GM18502 (cell line): ENCODE results near the gene BMP8A.
"Not testable (repeated sequence)": the region's sequence is repeated elsewhere in the genome, so short reads cannot be mapped to it uniquely, and the experiment has no call there.

ENCODE experiments used
- ATAC-seq: cut with Tn5 transposase; IDR thresholded peaks from one replicate; pipeline ENCODE4 v1.9.1; 2021; ENCODE audit warnings: mild to moderate bottlenecking; ENCODE audit not compliant: unreplicated experiment, poor library complexity

Gene BMP8A, protein sequence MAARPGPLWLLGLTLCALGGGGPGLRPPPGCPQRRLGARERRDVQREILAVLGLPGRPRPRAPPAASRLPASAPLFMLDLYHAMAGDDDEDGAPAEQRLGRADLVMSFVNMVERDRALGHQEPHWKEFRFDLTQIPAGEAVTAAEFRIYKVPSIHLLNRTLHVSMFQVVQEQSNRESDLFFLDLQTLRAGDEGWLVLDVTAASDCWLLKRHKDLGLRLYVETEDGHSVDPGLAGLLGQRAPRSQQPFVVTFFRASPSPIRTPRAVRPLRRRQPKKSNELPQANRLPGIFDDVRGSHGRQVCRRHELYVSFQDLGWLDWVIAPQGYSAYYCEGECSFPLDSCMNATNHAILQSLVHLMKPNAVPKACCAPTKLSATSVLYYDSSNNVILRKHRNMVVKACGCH

DNA sequence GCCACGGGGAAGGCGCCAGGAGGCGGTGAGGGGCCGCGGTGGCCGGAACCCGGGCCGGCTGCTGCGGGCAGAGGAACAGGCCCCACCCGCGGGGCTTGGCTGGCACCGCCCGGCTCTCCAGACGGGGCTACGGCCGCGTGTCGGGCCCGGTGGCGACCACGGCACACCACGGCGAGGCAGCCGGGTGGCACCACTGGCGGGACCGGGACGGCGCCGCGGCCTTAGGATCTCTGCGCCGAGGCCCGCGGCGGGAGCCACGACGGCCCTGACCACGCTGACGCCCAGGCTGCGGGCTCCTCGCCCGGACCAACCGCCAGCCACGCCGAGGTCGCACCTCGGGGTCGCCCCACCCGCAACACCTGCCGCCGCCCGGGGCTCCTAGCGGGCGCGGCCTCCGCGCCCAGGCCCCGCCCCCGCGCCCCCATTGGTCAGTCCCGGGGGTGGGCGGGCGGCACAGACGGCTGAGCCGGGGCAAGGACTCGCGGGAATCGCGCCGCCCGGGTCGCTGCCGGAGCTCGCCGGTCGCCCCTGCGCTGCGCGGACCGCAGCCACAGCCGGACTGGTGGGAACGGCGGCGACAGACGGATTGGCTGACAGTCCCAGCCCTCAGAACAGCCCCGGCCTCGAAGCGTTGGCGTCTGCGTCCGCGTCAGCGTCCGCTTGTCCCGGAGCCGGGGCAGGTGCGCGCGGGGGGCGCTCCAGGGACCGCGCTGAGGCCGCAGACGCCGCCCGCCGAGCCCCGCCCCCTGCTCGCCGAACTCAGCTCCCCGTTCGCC, at the start of gene BMP8A:
Gene BMP8A, plus strand, starts transcription at position 491 of the 776 bp plus-strand sequence. CDS start 356 bp downstream, outside the sequence.
- ATAC-seq, result peak; percentile 79

DNA sequence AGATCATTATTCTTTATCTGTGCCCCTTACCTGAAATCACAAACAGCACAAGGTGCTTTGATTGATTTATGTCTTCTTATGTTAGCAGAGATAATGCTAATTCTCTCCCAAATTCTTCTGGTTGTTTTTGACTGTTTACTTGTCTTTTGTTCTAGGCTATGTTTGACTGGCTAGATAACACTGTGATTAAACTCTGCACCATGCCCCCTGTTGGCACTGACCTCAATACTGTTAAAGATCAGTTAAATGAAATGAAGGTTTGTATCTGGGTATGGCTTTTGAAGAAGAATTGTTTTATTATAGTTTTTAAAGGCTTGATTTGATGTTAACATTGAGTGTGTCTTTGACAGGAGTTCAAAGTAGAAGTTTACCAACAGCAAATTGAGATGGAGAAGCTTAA, 49.6 kb upstream of the BMP8A start:
- no peak for ATAC-seq

DNA sequence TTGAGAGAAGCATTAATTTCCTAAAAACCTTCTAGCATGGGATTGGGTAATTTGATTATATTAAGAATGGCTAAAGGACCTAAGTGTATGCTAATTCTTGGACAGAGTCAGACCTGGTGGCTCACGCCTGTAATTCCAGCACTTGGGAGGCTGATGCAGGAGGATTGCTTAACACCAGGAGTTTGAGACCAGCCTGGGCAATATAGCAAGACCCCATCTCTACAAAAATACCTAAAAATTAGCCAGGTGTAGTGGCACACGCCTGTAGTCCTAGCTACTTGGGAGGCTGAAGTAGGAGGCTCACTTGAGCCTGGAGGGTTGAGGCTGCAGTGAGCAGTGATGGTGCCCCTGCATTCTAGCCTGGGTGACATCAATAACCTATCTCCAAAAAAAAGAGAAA, 45.9 kb upstream of the BMP8A start:
- ATAC-seq, result no peak

DNA sequence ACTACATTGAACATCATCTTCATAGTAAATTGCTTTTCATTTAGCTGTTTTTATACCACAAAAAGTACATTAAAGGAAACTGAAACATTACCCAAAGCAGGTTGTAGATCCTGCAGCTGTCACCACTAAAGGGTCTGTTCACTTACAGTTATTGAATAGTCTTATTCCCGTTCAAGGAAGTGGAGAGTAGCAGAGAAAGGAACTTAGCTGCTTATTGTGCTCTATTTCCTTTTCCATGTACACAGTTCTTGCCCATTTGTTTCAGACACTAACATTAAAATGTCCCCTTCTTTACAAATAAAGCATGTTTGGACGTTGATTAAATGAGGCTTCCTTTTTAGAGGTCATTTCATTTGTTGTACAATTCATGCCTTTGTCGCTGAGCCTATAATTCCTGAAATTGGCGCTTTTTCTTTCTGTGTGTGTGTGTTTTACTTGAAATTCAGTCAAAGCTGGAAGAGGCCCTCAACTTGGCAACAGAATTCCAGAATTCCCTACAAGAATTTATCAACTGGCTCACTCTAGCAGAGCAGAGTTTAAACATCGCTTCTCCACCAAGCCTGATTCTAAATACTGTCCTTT, 44.4 kb upstream of the BMP8A start:
- ATAC-seq, result no peak

DNA sequence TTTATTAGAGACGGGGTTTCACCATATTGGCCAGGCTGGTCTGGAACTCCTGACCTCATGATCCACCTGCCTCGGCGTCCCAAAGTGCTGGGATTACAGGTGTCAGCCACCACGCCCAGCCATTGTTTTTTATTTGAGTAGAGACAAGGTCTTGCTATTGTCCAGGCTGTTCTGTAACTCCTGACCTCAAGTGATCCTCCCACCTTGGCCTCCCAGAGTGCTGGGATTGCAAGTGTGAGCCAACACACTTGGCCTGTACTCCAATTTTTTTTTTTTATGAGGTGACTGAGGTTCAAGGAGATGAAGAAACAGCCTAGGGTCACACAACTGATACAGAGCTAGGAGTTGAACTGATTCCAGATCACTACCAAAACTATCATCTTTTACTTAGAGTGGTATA, 41.4 kb upstream of the BMP8A start:
- ATAC-seq, result not testable (repeated sequence)

DNA sequence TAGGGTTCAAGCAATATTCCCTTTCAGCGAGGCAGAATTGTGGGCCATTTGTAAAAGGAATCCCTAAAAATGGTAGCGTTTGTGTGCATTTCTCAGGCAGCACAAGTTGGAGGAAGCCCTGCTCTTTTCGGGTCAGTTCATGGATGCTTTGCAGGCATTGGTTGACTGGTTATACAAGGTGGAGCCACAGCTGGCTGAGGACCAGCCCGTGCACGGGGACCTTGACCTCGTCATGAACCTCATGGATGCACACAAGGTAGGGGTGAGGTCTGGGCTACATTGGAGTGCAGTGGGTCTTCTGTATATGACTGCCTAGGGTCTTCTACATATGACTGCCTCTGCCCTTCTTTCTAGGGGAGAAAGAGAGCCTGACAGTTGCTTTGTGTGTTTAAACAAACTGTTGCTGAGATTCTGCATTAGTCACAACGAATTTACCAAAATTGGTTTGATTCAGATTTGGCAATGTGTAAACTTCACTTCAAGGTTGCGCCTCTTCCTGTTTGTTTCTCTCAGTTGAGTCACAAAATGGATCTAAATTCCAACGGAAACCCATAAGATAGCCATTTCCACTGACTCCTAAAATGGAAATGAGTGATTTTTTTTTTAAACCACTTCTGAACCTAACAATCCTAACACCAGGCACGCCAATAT, 40.4 kb upstream of the BMP8A start:
- no peak for ATAC-seq

DNA sequence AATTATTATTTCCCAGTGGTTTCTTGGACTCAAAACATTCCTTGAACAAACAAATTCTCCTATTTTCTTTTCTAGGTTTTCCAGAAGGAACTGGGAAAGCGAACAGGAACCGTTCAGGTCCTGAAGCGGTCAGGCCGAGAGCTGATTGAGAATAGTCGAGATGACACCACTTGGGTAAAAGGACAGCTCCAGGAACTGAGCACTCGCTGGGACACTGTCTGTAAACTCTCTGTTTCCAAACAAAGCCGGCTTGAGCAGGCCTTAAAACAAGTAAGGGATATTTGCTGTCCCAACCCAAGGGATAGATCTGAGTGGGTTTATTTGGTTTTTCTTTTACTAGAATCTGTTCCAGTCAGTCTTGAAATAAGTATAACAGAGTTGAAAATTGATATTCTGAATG, 39.4 kb upstream of the BMP8A start:
- no peak for ATAC-seq

DNA sequence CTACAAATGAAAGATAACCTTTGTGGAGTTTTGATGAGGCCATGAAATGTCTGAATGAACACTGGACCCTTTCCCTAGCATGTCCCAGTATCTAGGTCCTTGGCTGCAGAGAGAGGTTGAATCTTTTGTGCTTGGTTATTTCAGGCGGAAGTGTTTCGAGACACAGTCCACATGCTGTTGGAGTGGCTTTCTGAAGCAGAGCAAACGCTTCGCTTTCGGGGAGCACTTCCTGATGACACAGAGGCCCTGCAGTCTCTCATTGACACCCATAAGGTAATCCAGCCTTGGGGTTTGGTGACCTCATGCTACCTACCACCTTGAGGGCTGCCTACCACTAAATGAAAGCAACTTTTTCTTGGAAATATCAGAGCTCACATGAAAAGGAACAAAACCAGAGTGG, 38.9 kb upstream of the BMP8A start:
- no peak for ATAC-seq

DNA sequence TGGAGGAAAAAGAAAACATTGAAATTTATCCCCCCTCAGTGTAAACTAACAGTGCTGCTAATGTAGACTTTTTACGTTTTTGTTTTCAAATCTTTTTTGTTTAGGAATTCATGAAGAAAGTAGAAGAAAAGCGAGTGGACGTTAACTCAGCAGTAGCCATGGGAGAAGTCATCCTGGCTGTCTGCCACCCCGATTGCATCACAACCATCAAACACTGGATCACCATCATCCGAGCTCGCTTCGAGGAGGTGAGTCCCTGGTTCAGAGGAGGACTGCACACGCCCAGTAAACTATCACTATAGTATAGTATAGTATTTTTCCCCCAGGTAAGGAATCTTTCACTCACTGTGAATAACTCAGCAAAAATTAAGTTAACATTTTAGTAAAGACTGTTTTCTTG, 37.8 kb upstream of the BMP8A start:
- no peak for ATAC-seq

DNA sequence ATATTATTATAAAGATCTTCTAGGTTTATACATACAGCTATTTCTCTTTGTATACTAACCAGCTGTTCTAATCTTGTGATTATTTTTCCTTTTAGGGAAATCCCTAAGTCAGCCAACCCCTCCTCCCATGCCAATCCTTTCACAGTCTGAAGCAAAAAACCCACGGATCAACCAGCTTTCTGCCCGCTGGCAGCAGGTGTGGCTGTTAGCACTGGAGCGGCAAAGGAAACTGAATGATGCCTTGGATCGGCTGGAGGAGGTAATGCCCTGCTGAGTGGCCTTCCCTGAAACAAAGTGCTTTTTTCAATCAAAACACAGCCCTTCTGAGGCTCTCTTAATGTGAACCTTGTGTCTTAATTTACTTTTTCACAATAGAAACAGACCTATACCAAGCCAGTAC, 32.4 kb upstream of the BMP8A start:
- ATAC-seq, result no peak

DNA sequence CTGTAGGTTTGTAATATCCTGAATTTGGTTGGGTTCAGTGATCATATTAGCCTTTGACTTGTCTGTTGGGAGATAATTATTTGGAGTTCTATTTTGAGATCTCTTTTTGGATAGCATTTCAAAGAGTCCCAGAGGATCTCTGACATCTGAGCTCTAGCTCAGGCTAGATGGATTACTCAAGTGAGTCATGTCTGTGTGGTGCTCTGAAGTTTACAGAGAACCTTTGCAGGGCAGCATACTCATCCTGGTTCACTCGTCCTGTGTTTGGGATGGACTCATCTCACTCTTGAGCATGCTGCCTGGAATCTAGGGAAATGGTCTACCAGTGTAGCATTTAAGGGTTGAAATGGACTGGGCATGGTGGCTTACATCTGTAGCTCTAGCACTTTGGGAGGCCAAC, 29.4 kb upstream of the BMP8A start:
- ATAC-seq, result no peak

DNA sequence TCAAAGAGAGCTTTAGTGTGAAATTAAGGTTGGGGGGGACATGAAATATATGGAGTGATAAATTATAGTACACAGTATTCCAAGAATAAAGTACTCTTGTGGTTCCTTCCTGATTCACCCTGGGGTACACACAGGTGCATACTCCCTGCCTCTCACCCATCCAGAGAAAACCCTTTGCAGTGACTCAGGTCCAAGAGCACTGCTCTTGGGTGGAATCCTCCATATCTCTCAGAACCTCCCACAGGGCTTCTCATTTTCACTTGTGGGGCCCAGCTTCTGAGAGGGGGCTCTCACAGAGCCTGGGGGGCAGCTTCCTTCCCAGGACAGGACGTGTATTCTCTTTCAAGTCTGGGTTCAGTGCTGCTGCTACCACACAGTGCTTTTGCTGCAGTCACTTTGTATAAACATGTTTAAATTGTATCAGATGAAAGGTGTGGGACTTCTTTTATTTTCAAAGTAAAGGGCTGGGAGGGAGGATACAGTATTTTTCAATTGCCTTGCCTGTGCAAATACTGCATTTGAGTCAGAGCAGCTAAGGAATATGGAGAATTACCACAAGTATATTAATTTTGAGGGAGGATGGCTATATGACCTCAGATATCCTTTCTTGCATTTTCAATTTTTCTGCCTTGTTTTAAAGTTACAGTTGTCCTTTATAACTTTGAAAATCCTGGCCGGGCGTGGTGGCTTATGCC, 24.9 kb upstream of the BMP8A start:
- ATAC-seq, result no peak

DNA sequence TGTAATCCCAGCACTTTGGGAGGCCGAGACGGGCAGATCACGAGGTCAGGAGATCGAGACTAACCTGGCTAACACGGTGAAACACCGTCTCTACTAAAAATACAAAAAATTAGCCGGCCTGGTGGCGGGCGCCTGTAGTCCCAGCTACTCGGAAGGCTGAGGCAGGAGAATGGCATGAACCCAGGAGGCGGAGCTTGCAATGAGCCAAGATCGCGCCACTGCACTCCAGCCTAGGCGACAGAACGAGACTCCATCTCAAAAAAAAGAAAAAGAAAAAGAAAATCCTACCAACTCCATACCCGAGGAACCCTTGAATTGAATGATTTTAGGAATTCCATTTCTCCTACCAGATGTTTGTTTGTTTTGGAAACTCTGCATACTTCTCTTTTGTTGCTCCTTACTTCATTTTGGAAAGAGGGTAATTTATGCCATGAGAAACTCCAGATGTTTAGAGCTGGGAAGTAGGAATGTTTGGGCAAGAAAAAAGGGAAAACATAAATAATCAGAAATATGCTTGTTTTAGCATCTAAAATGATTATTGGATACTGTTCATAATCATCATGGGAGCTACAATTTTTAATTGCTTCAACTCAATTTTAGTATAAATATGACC, 24.2 kb upstream of the BMP8A start:
- ATAC-seq, result not testable (repeated sequence)

DNA sequence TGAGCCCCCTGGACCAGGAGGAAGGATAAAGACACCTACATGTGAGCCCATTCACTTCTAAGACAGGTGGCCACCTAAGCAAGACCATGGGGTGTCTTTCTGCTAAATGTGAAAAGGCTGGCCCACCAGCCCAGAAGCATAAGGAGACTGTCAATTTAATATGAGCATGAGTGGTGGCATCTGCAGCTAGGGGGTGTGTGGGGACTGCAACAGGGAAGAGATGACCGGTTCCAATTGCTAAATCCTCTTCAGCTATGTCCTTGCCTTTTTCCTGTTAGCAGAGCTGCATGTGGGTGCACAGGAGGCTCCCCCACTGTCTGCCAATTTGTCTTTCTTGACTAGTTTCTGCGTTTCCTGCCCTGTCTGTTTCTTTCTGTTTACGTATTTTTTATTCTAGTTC, 22.3 kb upstream of the BMP8A start:
- ATAC-seq, result no peak

DNA sequence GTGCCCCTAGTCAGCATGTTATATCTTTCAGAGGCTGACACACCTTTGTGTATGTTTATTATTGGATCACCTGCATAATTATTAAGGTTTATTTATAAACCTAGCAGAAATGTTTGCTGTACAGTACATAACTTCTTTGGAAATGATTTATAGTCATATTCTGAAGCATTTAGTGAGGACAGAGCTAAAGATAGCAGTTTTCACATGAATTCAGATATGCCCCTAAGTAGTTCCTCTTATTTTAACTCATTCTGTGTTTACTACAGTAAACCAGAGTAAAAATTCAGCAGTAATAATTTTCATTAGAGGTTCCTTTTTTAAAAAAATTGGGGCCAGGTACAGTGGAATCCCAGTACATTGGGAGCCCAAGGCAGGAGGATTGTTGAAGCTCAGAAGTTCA, 21.4 kb upstream of the BMP8A start:
- no peak for ATAC-seq

DNA sequence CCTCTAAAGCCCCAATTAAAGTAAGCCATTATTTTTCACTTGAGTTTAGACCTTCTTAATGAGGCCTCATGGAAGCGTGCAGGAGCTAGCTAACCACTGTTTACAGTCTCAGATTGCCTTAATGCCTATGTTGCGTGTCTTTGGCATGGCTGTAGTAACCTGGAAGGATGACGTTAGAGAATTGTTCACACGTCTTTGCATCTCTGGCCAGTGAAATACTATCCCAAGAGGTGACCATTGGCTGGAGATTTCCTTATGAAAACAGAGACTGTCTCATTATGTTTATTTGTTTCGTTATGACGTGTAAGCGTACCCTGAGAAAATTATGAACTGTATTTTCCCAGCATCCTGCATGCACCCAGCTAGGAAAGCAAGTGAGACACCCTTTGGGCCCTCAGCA, 18.6 kb upstream of the BMP8A start:
- no peak for ATAC-seq

DNA sequence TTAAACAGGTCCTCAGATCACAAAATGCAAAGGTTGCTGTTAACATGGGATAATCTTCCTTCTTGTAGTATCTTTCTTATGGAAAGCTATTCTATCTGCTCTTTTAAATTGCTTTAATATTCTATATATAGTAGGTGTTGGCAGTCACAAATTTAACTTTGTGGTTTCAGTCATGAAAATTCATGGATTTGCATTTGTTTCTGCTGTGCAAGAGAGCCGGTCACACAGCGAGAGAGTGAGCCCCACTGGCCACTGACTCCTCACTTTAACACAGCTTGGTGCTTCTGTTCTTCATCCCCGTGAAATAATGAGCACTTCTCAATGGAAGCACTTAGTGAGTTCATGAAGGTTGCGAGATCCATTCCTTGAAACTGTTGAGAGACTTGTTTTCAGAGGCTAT, 18.1 kb upstream of the BMP8A start:
- no peak for ATAC-seq

DNA sequence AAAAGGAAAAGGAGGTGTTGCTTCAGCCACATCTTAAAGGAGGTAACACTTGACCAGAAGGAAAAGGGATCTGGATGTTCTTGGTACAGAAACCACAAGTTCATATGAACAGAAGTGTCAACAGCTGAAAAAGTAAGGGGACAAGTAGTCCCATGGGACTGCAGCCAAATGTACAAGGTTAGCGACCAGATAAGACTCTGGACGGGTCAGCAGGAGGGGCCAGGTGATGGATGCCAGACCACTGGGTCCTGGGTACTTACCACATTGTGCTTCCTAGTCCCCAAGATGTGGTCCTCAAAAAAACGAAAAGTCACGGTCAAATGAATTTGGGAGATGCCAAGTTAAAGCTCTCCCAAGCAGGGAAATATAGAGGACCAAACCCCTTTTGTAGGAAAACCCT, 16.6 kb upstream of the BMP8A start:
- ATAC-seq, result no peak

DNA sequence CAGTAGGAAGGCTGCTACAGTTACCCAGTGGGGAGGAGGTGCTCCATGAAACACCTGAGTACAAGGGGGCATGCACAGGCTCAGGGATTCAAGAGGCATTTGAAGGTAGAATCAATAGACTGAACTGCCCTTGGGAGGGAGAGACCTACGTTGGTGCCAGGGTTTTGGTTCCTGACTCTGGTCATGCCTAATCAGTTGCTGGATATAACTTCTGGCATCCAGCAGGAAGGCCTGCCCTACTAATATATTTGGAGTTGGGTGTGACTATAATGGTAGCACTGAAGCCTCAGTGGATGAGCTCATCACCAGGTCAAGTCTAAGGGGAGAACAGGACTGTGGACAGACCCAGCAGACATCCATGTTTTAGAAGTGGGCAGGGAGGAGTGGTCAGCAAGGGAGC, 15.9 kb upstream of the BMP8A start:
- not testable (repeated sequence) for ATAC-seq
